ENCODE measurements around the gene HDGFL2.

The HDGFL2 gene

DNA sequence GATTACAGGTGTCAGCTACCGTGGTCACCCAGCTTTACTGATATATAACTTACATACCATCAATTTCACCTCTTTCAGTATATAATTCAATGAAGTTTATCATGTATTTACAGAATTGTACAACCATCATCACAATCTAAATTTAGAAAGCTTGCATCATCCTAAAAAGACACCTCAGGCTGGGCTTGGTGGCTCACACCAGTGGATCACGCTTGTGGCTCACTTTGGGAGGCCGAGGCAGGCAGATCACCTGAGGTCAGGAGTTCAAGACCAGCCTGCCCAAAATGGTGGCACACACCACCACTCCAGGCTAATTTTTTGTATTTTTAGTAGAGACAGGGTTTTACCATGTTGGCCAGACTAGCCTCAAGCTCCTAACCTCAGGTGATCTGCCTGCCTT is 4.3 kb upstream of the HDGFL2 start:
- TF ChIP-seq, protein P1, sequence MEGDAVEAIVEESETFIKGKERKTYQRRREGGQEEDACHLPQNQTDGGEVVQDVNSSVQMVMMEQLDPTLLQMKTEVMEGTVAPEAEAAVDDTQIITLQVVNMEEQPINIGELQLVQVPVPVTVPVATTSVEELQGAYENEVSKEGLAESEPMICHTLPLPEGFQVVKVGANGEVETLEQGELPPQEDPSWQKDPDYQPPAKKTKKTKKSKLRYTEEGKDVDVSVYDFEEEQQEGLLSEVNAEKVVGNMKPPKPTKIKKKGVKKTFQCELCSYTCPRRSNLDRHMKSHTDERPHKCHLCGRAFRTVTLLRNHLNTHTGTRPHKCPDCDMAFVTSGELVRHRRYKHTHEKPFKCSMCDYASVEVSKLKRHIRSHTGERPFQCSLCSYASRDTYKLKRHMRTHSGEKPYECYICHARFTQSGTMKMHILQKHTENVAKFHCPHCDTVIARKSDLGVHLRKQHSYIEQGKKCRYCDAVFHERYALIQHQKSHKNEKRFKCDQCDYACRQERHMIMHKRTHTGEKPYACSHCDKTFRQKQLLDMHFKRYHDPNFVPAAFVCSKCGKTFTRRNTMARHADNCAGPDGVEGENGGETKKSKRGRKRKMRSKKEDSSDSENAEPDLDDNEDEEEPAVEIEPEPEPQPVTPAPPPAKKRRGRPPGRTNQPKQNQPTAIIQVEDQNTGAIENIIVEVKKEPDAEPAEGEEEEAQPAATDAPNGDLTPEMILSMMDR (conservative IDR thresholded peaks at IDR 0.05; ENCODE audit: low read depth): no peak
- H3K27ac ChIP-seq: no peak overlapping the region
- CTCF ChIA-PET: no interaction called here
- DNase-seq (ENCODE audit: low spot score): no peak
- POLR2A ChIA-PET (ENCODE audit: low non-redundant PET): no interaction called here

DNA sequence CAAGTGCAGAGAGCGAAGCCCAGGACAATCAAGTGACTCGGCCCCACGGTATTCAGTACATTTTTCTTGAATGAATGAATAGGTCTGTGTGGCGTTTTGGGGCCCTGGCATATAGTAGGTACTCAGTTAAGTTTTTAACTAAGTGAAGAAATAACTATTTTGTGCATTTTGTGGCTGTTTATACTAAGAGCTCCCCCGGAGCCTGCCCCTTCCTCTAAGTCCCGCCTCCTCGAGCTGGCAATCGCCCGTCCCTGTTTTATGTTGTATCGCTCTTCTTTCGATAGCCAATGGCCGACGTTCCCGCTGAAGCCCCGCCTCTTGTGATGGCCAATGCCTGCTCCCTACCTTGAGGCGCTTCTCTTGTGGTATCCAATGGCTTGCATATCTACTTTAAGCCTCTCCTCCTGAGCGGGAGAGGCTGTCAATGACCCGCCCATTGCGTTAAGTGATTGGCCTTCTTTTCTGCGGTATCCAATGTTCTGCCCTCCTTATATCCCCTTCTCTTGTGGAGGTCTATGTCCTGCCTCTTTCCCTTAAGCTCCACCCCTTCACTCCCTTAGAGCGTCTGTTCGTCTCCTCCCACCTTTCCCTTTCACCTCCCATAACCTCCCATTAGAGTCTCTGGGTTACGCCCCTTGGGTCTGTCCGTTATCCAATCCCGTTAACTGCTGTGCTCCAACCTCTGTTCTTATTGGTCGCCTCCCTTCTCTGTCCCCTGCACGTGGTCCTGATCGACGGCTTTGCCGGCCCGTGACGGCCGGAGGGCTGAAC is 509 bp upstream of the HDGFL2 start:
- ChIA-PET CTCF (no interaction called here), POLR2A (ENCODE audit: low non-redundant PET) (interaction anchor here (0.5 to 1.0 kb wide), 7 partner anchors 11 to 390 kb away, joined by 3 to 6 read pairs (median 3); partner anchors contain the start of gene CHAF1A)
- H3K27ac ChIP-seq: peak overlapping the region; percentile 97
- DNase-seq (ENCODE audit: low spot score): peak; percentile 99
- TF ChIP-seq, protein P1 (conservative IDR thresholded peaks at IDR 0.05; ENCODE audit: low read depth): no peak

DNA sequence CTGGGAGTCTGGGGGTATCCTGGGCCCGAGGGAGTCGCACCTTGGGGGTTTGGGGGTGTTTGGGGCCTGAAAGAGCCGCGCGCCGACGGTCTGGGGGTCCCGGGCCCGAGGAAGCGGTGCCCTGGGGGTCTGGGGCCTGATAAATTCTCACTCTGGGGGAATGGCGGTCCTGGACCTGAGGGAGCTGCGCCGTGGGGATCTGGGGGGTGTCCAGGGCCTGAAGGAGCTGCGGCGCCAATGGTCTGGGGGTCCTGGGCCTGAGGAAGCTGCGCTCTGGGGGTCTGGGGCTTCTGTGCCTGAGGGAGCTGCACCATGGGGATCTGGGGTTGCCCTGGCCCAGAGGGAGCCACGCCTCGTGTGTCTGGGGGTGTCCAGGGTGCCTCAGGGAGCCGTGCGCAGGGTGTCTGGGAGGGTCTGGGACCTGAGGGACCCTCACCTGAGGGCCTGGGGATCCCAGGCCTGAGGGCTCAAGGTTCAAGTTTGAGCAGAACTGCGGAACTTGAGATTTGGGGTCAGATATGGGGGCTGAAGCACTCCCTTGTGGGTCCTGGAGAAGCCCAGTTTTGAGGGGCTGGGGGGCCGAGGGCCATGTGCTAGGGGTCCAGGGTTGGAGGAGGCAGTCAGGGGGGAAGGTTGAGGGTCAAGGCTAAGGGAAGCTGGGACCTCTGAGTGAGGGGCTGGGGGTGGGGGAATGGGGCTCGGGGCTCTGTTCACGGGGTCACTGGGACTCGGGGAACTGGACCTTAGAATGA is 1.1 kb downstream of the HDGFL2 start:
- DNase-seq (ENCODE audit: low spot score): no peak
- TF ChIP-seq, protein P1 (conservative IDR thresholded peaks at IDR 0.05; ENCODE audit: low read depth): no peak
- ChIA-PET CTCF (interaction anchor here (0.5 kb wide), 1 partner anchor 624 kb away, joined by 3 read pairs; no protein-coding TSS in a partner anchor), POLR2A (ENCODE audit: low non-redundant PET) (no interaction called here)
- peak overlapping the region; percentile 97 for H3K27ac ChIP-seq

DNA sequence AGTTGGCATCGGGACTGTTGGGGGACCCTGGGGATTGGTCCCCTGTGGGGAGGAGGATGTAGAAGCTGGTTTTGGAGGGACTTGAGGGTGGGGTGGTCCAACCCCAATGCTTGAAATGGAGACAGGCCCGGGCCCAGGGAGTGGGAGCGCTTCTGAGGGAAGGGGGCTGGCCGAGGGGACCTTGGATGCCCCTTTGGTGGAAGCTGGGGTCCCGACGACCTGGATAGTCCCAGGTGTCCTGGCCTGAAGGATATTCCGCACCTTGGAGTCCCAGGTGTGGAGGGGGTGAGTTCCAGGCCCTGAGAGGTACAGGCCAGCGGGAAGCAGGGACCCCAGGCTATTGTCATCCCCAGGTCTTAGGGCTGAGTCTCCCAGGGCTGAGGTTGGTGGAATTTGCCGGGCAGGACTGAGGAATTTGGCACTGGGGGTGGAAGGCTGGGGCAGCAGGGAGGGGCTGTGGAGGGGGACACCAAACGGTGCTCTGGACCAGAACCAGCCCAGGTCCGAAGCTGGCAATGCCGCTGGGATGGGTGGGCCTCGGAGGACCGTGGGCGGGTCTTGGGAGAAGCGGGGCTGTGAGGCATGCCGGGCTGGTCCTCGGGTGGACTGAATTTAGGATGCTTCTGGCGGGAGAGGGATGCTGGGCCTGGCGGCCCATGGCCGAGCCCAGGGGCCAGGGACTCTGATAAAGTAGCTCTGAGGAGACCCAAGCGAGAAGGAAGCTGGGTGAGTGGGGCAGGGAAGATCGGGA is 1.8 kb downstream of the HDGFL2 start:
- DNase-seq (ENCODE audit: low spot score): peak; percentile 20
- CTCF ChIA-PET: interaction anchor here (0.5 kb wide), 1 partner anchor 625 kb away, joined by 3 read pairs; no protein-coding TSS in a partner anchor
- peak overlapping the region; percentile 97 for H3K27ac ChIP-seq
- POLR2A ChIA-PET (ENCODE audit: low non-redundant PET): no interaction called here
- TF ChIP-seq, protein P1 (conservative IDR thresholded peaks at IDR 0.05; ENCODE audit: low read depth): no peak

DNA sequence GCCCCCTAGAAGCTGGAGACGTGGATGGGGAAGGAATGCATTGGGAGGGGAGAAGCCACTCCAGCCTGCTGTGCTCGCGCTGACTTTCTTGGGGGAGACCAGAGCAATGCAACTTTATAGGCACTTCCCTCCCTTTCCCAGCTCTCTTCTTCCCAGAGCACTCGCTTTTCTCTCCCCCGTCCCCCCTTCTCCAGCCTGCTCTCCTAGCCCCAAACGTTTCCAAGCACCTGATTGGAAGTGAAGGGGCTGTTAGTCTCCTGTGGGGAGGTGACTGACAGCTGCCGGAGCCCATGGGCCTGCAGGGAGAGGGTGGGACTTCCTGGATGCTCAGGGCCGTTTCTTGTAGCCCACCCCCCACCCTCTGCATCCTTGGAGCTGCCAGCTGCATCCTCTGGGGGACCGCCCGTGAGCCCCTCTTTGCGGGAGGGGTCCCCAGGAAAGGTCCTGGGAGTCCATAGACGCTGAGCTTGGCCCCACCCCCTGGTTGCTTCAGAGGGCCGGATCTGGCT is 2.5 kb downstream of the HDGFL2 start:
- POLR2A ChIA-PET (ENCODE audit: low non-redundant PET): no interaction called here
- peak; percentile 59 for DNase-seq (ENCODE audit: low spot score)
- H3K27ac ChIP-seq: peak overlapping the region; percentile 97
- CTCF ChIA-PET: interaction anchor here (0.7 to 0.8 kb wide), 2 partner anchors 50 to 51 kb away, joined by 3 to 6 read pairs; no protein-coding TSS in a partner anchor
- TF ChIP-seq, protein P1 (conservative IDR thresholded peaks at IDR 0.05; ENCODE audit: low read depth): no peak
